KMS-11 (cell line): Measurements from ENCODE around the gene LDB2.

ENCODE experiments used
- H2AFZ ChIP-seq: fragments of 200-600 bp; sonication (generic); 2 replicates; pipeline ENCODE4 v1.6.1; 2016; ENCODE audit warnings: antibody characterized with exemption, mixed run types, low read depth
- H3K27ac ChIP-seq: fragments of 200-600 bp; sonication (generic); 2 replicates; pipeline ENCODE4 v1.6.1; 2016; ENCODE audit warnings: mild to moderate bottlenecking, mixed run types
- H3K27me3 ChIP-seq: fragments of 200-600 bp; sonication (generic); 2 replicates; pipeline ENCODE4 v1.6.1; 2017; ENCODE audit warnings: mild to moderate bottlenecking, low read depth, mixed run types, moderate library complexity; ENCODE audit not compliant: insufficient read depth
- H3K36me3 ChIP-seq: fragments of 200-600 bp; sonication (generic); 2 replicates; pipeline ENCODE4 v1.6.1; 2017; ENCODE audit warnings: mild to moderate bottlenecking, mixed run types; ENCODE audit not compliant: insufficient read depth
- H3K4me1 ChIP-seq: fragments of 200-600 bp; sonication (generic); 2 replicates; pipeline ENCODE4 v1.6.1; 2016; ENCODE audit warnings: mild to moderate bottlenecking, low read depth, mixed run types; ENCODE audit not compliant: poor library complexity, severe bottlenecking
- H3K4me2 ChIP-seq: fragments of 200-600 bp; sonication (generic); 2 replicates; pipeline ENCODE4 v1.7.0; 2016; ENCODE audit warnings: mild to moderate bottlenecking, mixed run types
- H3K4me3 ChIP-seq: fragments of 200-600 bp; sonication (generic); IDR thresholded peaks from 2 replicates; pipeline ENCODE4 v1.6.1; 2017; ENCODE audit warnings: low read depth, low read length, mixed read lengths; ENCODE audit not compliant: insufficient read depth
- H3K79me2 ChIP-seq: fragments of 200-600 bp; sonication (generic); 2 replicates; pipeline ENCODE4 v1.6.1; 2016; ENCODE audit warnings: low read depth, mixed run types; ENCODE audit not compliant: insufficient read depth
- H3K9ac ChIP-seq: fragments of 200-600 bp; sonication (generic); 2 replicates; pipeline ENCODE4 v1.6.1; 2016; ENCODE audit warnings: mild to moderate bottlenecking, mixed run types
- H4K20me1 ChIP-seq: fragments of 200-600 bp; sonication (generic); 2 replicates; pipeline ENCODE4 v1.6.1; 2016; ENCODE audit warnings: mild to moderate bottlenecking, mixed run types; ENCODE audit not compliant: insufficient read depth
- TF ChIP-seq, protein P1 (sequence below): fragments of 200-600 bp; sonication (generic); conservative IDR thresholded peaks from 2 replicates; pipeline ENCODE4 v1.6.1; 2017; ENCODE audit warnings: low read depth, mild to moderate bottlenecking, antibody characterized with exemption, low read length, moderate library complexity, mixed read lengths

Gene LDB2

DNA sequence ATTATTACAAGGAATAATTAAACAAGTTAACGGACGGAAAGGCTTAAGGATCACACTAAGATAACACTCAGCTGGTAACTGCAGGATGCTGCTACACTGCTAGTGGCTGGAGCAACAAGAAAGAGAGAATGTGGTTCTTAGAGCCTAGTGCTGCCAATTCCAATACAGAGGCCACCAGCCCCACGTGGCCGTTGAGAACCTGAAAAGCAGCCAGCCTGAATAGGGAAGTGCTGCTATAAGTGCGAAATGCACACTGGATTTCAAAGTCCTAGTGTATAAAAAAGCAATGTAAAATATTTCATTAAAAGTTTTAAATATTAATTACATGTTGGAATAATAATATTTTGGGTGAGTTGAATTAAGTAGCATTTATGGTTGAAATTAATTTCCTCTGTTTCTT lies 414.9 kb downstream of the LDB2 start:
- Histone ChIP-seq H4K20me1 (no peaks in the 10 kb centered on the region), H3K9ac (no peak overlapping the region), H3K27ac (no peak overlapping the region), H3K36me3 (no peaks in the 10 kb centered on the region), H3K79me2 (no peaks in the 10 kb centered on the region), H3K27me3 (no peaks in the 10 kb centered on the region), H3K4me3 (no peak overlapping the region), H2AFZ (no peak overlapping the region), H3K4me2 (no peak overlapping the region), H3K4me1 (no peaks in the 10 kb centered on the region)
- TF ChIP-seq, protein P1, sequence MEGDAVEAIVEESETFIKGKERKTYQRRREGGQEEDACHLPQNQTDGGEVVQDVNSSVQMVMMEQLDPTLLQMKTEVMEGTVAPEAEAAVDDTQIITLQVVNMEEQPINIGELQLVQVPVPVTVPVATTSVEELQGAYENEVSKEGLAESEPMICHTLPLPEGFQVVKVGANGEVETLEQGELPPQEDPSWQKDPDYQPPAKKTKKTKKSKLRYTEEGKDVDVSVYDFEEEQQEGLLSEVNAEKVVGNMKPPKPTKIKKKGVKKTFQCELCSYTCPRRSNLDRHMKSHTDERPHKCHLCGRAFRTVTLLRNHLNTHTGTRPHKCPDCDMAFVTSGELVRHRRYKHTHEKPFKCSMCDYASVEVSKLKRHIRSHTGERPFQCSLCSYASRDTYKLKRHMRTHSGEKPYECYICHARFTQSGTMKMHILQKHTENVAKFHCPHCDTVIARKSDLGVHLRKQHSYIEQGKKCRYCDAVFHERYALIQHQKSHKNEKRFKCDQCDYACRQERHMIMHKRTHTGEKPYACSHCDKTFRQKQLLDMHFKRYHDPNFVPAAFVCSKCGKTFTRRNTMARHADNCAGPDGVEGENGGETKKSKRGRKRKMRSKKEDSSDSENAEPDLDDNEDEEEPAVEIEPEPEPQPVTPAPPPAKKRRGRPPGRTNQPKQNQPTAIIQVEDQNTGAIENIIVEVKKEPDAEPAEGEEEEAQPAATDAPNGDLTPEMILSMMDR = no peak

DNA sequence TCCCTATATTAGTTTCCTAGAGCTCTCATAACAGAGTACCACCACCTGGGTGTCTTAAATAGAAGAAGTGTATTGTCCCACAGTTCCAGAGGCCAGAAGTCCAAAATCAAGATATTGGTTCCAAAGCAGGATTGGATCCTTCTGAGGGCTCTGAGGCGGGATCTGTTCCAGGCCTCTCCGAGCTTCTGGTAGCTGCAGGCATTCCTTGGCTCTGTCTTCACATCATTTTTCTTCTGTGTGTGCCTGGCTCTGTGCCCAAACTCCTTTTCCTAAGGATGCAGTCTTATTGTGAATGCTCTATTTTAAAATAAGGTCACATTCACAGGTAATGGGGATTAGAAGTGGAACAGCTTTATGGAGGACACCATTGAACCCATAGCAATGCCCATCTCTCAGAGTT lies 418.4 kb downstream of the LDB2 start:
- no peaks in the 10 kb centered on the region for H3K36me3 ChIP-seq
- H2AFZ ChIP-seq = no peak overlapping the region
- H4K20me1 ChIP-seq = no peaks in the 10 kb centered on the region
- H3K4me3 ChIP-seq = no peak overlapping the region
- no peak overlapping the region for H3K4me2 ChIP-seq
- H3K27ac ChIP-seq = no peak overlapping the region
- TF ChIP-seq, protein P1 = no peak
- H3K79me2 ChIP-seq = no peaks in the 10 kb centered on the region
- H3K4me1 ChIP-seq = no peaks in the 10 kb centered on the region
- H3K9ac ChIP-seq = no peak overlapping the region
- no peaks in the 10 kb centered on the region for H3K27me3 ChIP-seq

DNA sequence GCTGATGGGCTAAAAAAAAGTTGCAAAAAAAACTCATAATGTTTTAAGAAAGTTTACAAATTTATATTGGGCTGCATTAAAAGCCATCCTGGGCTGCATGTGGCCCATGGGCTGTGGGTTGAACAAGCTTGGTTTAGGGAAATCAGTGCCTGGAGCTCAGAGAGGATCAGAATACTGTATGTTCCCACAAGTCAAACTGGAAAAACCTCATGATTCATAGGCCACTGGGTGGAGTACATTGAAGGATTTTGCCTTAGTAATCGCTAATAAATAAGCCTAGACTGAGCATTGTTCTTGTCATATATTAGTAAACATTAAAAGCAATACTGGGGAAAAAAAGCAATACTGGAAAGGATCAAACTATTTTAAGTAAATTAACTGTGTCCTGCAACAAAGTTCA lies 425.9 kb downstream of the LDB2 start:
- Histone ChIP-seq H3K36me3 (no peaks in the 10 kb centered on the region), H3K79me2 (no peaks in the 10 kb centered on the region), H3K9ac (no peak overlapping the region), H3K4me3 (no peak overlapping the region), H3K27me3 (no peaks in the 10 kb centered on the region), H4K20me1 (no peaks in the 10 kb centered on the region), H3K4me2 (no peak overlapping the region), H3K4me1 (no peaks in the 10 kb centered on the region), H2AFZ (no peak overlapping the region), H3K27ac (no peak overlapping the region)
- TF ChIP-seq, protein P1 = no peak

DNA sequence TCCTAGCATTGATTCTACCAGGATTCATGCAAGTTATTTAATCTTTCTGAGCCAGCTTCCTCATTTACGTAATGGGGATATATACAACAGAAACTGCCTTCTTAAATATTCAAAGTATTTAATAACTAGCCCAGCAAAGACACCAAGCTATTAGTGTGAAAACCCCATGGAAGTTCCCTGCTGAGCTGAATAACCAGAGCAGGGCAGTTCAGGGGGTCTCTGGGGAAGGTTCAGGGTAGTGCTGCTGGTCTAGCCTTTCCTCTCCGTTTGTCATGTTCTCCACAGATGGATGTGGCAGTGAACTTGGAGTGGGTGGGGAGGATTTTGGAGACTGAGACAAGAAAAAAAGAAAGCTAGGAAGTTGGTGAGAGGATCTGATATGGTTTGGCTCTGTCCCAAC lies 431.4 kb downstream of the LDB2 start:
- H3K9ac ChIP-seq = no peak overlapping the region
- H3K4me3 ChIP-seq = no peak overlapping the region
- no peak overlapping the region for H3K4me2 ChIP-seq
- no peaks in the 10 kb centered on the region for H3K79me2 ChIP-seq
- no peaks in the 10 kb centered on the region for H4K20me1 ChIP-seq
- H3K27me3 ChIP-seq = no peaks in the 10 kb centered on the region
- no peak overlapping the region for H3K27ac ChIP-seq
- no peak overlapping the region for H2AFZ ChIP-seq
- TF ChIP-seq, protein P1 = no peak
- no peaks in the 10 kb centered on the region for H3K4me1 ChIP-seq
- no peaks in the 10 kb centered on the region for H3K36me3 ChIP-seq

- TF ChIP-seq, protein P1 = no peak
- H3K79me2 ChIP-seq = no peaks in the 10 kb centered on the region
- H3K4me3 ChIP-seq = no peak overlapping the region
- H3K36me3 ChIP-seq = no peaks in the 10 kb centered on the region
- H3K9ac ChIP-seq = no peak overlapping the region
- H3K4me1 ChIP-seq = no peaks in the 10 kb centered on the region
- H2AFZ ChIP-seq = no peak overlapping the region
- H3K27me3 ChIP-seq = no peaks in the 10 kb centered on the region
- H3K27ac ChIP-seq = no peak overlapping the region
- H4K20me1 ChIP-seq = no peaks in the 10 kb centered on the region
- H3K4me2 ChIP-seq = no peak overlapping the region
Observed at GRCh38 chr4:16466581-16466980, 431.9 kb downstream of the LDB2 start.
